Stimulated activated CD8-positive, alpha-beta memory T cell treated with anti-CD3 and anti-CD28 coated beads, Interleukin-7, amount 100 ng/mL, for 1 hour (primary cell): Measurements from ENCODE around the gene POLR2C.
A peak's percentile ranks its signal among the peaks of the same experiment; 100 is the strongest.

Experiments
- DNase-seq, 2 donors: peaks; one replicate each; pipeline ENCODE4 v3.0.0-alpha.2; 2020; ENCODE audit warnings: low read depth in 2 of 2

Gene POLR2C

DNA sequence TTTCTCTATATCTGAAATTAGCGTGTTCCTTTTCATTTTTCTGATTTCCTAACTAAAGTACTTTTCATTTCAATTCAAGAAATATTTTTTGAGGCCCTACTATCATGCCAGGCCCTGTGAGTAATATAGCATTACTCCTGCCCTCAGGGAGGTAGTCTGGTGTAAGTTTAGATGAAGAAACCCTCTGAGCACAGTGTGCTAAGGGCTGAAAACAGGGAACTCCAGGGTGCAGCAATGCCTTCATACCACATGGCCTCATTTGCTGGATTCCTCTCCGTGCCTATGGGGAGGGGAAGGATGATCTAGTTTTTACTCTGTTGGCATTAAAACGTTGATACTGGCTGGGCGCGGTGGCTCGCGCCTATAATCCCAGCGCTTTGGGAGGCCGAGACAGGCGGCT lies 10.5 kb upstream of the POLR2C start:
- no peak for DNase-seq

DNA sequence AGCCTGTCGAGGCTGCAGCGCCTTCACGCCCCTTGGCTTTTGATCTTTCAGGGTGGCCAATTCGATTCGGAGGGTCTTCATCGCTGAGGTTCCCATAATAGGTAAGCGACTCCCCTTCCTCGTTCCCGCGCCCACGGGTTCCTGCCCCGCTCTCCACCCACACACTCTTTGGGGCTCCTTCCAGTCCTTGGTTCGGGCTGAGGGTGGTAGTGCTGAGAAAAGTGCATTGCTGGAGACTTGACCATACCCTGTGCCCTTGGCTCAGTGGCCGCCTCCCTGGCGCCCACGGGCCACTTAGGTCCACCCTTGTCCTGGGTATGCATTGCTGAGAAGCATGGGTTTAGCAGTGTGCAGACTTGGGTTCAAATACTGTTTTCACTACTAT lies 491 bp downstream of the POLR2C start:
- no peak for DNase-seq

DNA sequence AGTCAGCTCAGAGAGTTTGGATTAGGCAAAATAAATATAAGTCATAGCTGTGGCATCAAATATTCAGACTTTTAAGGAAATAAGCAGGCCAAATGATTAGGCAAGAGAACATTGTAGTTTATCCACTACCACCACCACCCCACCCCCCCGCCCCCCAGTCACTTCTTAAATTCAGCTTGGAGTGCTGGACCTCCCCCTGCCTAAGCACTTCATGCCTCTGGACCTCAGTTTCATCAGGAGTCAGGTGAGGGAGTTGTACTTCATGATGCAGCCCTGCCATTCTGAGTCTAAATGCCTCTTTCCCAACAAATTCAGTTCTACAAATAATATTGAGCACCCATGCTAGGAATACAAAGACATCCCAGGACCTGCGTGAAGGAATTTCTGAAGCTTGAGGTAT lies 2.0 kb downstream of the POLR2C start:
- DNase-seq = no peak

- no peak for DNase-seq
Observed at GRCh38 chr16:57468346-57468745, 5.9 kb downstream of the POLR2C start.

GRCh38 chr16:57469046-57469445 lies 6.6 kb downstream of the POLR2C start:
- DNase-seq = no peak

GRCh38 chr16:57469917-57470470 lies 7.5 kb downstream of the POLR2C start:
- DNase-seq = no peak

- DNase-seq = no peak
Observed at GRCh38 chr16:57470711-57471110, 8.2 kb downstream of the POLR2C start.

DNA sequence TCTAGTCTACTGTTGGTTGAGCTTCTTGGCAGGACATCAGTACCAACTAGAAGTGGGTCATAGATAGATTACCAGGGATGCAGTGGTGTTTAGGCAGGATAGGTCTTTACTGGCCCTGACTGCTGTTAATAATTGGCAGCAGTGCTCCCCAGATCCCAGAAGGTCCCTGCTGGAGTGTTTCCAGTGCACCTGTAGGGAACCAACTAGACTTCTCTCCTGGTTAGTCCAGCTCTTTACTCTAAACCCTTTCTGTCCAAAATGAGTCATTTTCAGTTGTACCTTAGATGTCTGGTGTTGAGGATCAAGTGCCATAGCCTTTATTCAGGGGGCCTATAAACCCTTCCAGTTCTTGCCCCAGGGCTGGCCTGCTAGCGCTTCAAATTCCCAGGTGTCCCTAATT lies 8.7 kb downstream of the POLR2C start:
- no peak for DNase-seq

- no peak for DNase-seq
Observed at GRCh38 chr16:57471852-57472664, 9.6 kb downstream of the POLR2C start.

DNA sequence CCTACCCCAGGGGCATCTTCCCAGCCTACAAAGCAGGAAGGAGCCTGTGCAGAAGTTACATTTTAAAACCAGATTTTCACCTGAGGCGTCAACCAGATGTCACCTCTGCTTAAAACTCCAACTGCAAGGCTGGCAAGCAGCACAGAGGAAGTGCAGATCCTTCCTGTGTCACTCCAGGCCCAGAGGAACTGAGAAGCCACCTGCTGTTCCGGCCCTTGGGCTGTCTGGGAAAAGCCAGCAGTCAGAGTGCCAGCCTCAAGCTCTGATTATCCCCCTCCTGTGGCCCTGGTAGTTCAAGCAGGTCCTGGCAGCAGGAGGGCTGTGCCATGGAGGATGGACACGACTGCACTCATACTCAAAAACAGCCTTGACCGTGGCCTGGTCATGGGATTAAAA lies 10.2 kb downstream of the POLR2C start:
- DNase-seq = no peak

DNA sequence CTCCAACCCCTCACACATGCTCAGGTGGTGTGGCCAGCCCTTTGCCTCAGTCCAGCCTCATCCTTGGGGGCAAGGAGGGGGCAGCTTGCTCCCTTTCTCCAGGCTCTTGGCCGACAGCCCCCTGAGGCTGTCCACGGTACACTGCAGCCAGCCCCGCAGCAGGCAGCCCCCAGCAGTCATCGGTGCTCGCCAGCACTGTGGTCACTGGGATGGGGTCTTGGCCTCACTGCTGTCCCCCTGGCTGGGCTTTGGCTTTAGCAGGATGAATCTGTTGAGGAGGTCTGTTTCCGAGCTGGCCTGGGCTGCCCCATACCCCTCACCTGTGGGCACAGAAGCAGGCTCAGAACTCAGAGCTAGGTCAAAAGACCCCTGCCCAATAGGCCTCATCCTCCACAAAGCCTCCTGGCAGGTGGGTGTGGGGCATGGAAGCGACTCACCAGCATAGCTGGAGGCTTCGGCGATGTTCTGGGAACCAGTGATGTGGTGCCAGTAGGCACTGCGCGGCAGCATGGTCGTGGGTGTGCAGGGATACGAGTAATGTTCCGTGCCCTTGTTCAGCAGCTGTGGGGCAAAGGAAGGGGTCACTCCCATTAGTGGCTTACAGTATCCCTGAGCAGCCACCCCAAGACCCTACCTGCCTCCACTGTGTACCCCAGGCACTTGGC lies 10.8 kb downstream of the POLR2C start:
- no peak for DNase-seq

DNA sequence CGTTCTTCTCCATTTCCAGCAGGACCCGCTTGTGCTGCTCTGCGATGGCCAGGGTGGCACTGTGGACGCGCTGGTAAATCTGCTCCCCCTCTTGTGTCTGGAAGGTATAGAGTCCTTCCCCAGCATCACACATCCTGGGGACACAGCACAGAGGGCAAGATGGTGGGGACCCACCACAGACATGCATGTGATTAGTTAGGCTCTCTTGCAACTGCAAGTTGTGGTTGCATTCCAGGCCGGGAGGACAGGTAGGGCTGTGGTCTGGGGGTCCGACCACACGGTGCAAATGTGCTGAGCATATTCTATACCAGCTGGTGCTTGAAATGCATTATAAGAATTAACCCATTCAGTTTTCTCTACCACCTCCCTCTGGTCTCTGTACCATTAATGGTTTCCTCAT lies 11.4 kb downstream of the POLR2C start:
- DNase-seq = no peak

GRCh38 chr16:57474671-57475661 lies 12.5 kb downstream of the POLR2C start:
- no peak for DNase-seq

GRCh38 chr16:57475711-57476339 lies 13.3 kb downstream of the POLR2C start:
- peak; percentile 26 to 42 for DNase-seq

- no peak for DNase-seq
Observed at GRCh38 chr16:57476546-57477410, 14.3 kb downstream of the POLR2C start.

GRCh38 chr16:57477531-57478202 lies 15.2 kb downstream of the POLR2C start:
- no peak for DNase-seq

GRCh38 chr16:57478396-57479204 lies 16.1 kb downstream of the POLR2C start:
- DNase-seq = no peak

- no peak for DNase-seq
Observed at GRCh38 chr16:57479205-57479975, 16.9 kb downstream of the POLR2C start.
